T1000 (cell line): ENCODE results near the gene PTPRK.
"Not testable (repeated sequence)": the region's sequence is repeated elsewhere in the genome, so short reads cannot be mapped to it uniquely, and the experiment has no call there.

Experiments
- DNase-seq: peaks from one replicate; lab custom pipeline; 2025; ENCODE audit warnings: mixed read lengths; lab: John Stamatoyannopoulos, UW

The PTPRK gene

DNA sequence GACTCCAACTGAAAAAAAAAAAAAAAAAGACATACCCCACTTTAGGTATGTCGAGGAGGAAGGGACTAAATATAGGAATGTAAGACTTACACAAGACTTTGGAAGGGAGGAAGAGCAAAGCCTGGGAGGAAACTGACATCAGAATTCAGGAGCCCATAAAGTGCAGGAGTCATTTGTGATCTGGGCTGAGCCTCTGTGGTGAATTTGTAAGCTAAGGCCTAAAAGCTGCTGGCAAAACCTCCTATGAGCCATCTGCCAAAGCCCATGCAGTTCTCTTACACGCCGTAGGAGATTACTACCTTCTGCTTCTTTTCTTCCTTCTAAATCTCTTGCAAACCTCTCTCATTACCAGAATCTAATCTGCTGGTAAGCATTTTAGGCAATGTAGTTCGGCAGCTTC, 567.6 kb downstream of the PTPRK start:
- DNase-seq = no peak

DNA sequence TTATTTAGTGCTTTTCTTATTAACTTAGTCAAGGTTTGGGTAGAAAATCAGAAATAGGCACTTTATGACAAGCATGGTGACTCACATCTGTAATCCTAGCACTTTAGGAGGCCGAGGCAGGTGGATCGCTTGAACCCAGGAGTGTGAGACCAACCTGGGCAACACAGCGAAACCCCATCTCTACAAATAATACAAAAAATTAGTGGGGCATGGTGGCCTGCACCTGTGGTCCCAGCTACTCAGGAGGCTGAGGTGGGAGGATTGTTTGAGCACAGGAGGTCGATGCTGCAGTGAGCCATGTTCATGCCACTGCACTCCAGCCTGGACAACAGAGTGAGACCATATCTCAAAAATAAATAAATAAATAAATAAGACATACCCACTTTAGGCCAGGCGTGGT, 568.2 kb downstream of the PTPRK start:
- DNase-seq = no peak

- DNase-seq = no peak
Measured at GRCh38 chr6:127951172-127951917, 569.1 kb downstream of the PTPRK start.

GRCh38 chr6:127950566-127951145, 569.7 kb downstream of the PTPRK start:
- no peak for DNase-seq

DNA sequence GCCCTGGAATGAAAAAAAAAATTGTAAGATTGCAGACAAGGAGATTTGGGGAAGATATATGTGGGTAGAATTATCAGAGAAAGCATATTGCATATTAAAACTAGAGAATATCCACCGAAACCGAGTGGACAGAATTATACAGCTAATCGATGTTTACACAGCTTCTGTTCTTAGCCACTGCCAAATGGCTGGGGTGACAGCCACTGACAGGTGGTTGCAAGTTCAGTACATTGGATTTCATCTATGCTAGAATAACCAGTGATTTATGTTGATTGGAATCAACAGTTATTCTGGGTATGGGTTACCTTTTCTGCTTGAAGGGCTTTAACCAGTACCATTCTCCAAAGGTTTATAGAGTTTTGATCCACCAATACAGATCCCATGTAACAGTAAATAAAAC, 571.1 kb downstream of the PTPRK start:
- DNase-seq = no peak

DNA sequence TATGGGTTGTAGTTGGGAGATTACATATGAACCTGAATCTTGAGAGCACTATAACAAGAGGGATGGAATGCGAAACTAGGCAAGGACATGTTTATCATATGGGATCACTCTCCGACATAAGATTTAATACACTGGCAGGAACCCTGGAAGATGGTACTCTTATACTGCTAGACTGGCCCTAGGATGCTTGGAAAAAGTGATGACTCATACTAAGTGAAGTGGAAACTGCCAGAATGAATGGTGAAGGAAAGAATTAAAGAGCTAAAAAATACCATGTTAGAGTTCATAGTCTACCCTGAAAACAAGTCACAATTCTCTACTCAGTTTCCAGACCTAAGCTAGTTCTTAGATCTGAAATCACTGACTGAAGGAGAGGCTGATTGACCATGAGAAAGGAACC, 574.0 kb downstream of the PTPRK start:
- no peak for DNase-seq

- no peak for DNase-seq
Measured at GRCh38 chr6:127945434-127946097, 574.8 kb downstream of the PTPRK start.

DNA sequence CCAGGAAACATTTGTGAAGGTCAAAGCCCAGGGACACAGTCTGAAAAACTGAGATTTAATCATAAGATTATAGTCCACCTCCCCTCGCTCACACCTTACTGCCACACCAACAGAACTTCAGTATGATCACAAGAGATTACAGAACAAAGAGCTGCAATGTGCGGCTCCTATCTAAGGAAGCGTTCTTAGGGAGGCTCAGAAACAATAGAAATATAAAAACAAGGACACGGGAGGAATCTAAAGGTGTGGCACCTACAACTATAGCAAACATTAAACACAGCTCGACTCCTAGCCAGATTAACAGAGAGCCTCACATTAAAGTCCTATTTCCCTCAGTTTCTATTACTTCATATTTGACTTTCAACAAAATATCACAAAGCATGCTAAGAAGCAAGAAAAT, 579.2 kb downstream of the PTPRK start:
- DNase-seq = no peak

GRCh38 chr6:127939442-127940066, 580.8 kb downstream of the PTPRK start:
- DNase-seq = no peak

DNA sequence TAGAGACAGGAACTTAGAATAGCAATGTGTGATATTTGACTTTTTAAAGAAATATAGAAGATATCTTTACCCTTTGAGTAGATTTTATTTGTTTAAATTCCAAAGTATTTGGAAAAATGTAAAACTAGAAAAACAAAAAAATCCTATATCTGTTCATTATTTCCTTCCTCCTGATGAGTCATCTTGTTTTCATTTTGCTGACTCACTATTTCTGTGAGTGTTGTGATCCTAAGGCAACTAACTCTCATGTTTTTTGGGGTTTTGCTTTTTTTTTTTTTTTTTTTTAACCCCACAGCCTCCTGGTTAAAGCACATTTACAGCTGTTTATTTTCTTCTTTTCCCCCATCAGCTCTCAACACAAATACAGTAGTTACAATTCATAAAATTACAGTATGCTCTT, 581.7 kb downstream of the PTPRK start:
- no peak for DNase-seq

DNA sequence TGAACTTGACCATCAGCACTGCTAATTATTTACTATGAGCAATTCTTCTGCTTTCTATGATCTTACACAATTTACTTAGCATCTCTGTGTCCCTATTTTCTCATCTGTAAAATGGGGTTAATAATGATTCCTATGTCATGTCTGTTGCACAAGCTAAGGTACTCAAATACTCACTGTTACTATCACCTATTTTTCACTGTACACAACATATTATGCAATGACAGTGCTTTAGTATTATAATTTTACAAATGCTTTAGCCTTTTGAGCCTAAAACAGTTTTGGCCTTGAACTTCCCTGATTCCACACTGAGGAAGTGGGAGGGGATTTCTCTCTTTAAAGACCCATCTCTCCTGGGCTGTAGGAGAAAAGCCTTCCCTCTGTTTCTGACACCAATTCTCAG, 582.7 kb downstream of the PTPRK start:
- no peak for DNase-seq

DNA sequence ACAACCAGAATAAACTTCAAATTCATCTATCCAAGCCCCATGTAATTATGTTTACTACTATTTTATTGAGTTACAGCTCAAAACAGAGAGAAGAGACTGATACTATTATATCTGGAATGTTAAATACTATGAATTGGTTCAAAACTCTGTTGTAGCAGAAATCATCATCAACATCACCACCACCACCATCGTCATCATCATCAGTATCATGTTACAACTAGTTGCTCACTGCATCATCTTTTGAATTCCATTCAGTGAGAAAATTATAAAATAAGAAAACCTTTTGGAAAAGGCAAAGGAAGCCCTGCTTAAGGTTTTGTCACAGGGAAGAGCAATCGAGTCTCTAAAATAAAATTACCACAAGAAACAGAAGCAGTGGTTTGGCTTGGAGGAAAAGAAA, 583.3 kb downstream of the PTPRK start:
- DNase-seq = no peak

DNA sequence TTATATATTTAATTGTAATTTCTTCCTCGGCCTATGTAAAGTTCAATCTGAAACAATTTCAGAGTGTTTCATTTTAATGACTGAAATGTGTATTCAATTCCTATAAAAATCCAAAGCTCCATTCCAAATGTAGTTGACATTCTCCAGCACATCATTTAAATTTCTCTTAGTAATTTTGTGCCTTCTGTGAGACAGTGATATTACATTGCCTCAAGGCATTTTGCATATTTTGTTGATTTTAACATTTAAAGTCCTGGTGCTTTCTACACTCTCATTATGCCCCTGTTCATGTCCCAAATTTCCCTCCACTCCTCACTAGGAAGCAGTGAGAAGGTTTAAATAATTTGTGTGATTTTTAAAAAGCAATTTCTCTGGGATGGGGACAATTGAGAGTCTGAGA, 585.4 kb downstream of the PTPRK start:
- no peak for DNase-seq

GRCh38 chr6:127933852-127934840, 586.3 kb downstream of the PTPRK start:
- no peak for DNase-seq

GRCh38 chr6:127933137-127933536, 587.3 kb downstream of the PTPRK start:
- no peak for DNase-seq

GRCh38 chr6:127932708-127933107, 587.7 kb downstream of the PTPRK start:
- DNase-seq = no peak

- not testable (repeated sequence) for DNase-seq
Measured at GRCh38 chr6:127926441-127926840, 594.0 kb downstream of the PTPRK start.

- DNase-seq = no peak
Measured at GRCh38 chr6:127924440-127924839, 596.0 kb downstream of the PTPRK start.

GRCh38 chr6:127924031-127924430, 596.4 kb downstream of the PTPRK start:
- no peak for DNase-seq

DNA sequence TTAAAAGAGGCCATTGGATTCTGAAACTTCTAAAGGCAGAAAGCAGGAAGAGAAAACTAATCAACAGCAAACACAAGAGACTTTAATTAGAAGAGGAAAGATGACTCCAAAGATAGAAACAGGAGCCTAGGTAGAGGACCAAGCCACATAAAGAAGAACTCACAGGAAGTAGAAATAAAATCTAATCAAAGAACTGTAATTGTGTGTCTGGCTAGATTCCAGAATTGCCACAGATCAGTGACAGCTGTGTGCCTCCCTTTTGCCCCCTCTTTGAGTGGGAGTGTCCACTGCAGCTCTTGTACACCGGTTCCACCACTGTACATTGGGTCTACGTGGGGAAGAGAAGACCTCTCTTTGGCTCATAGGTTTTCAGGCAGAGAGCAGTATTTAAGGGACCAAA, 597.3 kb downstream of the PTPRK start:
- no peak for DNase-seq

DNA sequence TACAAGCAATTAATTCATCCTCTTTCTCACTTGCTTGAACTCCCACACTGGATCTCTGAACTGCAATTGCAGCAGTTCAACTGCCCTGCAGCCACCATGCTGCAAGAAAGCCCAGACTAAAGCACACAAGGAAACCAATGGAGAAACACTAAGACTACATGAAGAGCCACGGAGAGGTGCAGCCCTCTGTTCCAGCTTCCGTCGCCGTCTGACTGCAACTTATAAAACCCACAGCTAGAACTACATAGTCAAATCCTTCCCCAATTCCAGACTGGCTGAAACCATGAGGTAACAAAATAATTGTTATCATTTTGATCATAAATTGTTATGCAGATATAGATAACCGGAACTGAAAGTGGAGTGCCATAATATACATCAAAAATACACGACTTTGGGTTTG, 598.4 kb downstream of the PTPRK start:
- DNase-seq = no peak

GRCh38 chr6:127920804-127921203, 599.6 kb downstream of the PTPRK start:
- DNase-seq = no peak
